Stimulated activated CD4-positive, alpha-beta T cell treated with anti-CD3 and anti-CD28 coated beads, Interleukin-4, amount 100 ng/mL, for 24 hours (primary cell): ENCODE results near the gene ZCCHC10.
"Not testable (repeated sequence)": the region's sequence is repeated elsewhere in the genome, so short reads cannot be mapped to it uniquely, and the experiment has no call there.

ENCODE experiments used
- DNase-seq: peaks from one replicate; pipeline ENCODE4 v3.0.0-alpha.2; 2020

ZCCHC10 gene

DNA sequence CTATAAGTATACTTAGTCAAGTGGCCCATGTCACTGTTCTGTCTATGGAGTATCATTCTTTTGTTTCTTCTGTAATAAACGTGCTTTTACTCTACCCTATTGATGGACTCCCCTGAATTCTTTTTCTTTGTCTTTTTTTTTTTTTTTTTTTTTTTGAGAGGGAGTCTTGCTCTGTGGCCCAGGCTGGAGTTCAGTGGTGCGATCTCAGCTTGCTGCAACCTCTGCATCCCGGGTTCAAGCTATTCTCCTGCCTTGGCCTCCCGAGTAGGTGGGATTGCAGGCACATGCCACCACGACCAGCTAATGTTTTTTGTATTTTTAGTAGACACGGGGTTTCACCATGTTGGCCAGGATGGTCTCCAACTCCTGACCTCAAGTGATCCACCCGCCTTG, 53.9 kb downstream of the ZCCHC10 start:
- DNase-seq = not testable (repeated sequence)

DNA sequence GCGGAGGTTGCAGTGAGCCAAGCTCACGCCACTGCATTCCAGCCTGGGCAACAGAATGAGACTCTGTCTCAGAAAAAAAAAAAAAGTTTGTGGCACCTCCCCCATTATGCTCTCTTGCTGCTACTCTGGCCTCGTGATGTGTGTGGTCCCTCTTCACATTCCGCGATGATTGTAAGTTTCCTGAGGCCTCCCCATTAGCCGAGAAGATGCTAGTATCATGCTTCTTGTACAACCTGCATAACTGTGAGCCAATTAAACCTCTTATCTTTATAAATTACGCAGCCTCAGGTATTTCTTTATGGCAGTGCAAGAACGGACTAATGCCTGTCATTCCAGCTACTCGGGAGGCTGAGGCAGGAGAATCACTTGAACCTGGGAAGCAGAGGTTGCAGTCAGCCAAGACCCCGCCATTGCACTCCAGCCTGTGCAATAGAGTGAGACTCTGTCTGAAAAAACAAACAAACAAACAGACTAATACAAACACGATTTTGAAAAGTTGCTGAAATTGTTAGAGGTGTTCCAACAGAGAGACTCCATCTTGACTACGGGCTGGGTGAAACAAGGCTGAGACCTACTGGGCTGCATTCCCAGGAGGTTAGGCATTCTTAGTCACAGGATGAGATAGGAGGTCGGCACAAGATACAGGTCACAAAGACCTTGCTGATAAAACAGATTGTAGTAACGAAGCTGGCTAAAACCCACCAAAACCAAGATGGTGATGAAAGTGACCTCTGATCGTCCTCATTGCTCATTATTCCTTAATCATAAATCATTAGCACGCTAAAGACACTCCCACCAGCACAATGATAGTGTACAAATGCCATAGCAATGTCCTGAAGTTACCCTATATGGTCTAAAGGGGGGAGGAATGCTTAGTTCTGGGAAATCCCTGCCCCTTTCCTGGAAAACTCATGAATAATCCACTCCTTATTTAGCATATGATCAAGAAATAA, 54.6 kb downstream of the ZCCHC10 start:
- DNase-seq = no peak

DNA sequence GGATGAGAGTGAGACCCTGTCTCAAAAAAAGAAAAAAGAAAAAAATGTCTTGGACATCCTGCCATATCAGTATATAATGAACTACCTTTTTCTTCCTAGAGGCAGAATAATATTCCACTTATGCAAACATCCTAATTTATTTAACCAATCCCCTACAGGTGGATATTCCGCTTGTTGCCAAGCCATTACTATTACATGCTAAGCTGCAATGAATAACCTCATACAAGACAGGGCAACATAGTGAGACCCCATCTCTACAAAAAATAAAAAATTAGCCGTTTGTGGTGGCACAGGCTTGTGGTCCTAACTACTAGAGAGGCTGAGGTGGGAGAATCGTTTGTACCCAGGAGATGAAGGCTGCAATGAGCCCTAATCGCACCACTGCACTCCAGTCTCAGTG, 61.2 kb downstream of the ZCCHC10 start:
- no peak for DNase-seq

DNA sequence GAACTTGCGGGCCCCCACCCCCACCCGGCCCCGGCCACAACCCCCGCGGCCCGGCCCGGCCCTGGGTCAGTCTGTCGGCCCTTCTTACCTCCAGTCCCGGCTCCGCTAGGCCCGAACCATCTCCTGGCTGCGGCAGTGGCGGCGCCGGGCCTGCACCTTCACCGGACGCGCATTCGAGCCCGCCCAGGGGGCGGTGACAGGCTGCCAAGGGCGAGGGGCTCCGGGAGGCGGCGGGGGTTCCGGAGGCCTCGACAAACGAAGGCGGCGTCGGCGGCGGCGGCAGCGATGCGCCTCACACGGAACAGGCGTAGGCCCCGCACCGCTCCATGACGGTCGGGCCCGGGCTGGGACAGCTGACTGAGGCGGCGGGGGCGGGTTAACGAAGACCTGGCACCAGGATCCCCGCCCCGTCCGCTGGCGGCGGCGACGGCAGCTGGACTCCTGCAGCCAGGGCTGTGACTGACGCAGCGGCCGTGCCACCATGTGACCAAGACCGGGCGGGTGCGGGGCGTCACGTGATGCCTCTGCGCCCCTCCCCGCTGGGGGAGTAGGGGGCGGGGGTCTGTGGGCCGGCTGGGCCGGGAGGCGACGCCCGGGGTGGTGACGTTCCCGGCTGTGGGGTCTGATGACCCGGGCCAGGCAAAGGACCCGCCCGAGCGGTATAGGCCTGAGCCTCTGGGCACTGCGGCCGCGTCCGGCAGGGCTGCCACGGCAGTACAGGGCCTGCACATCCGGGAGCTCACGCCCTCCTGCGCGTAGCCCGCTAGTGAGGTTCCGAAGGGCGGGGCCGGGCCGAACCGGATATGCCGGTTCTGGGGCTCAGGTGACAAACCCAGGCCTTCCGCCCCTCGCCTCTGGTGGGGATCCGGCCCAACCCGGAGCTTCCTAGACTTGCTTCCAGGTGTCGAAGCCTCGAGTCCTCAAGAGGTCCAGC, 62.9 kb downstream of the ZCCHC10 start, which contains the start of gene AFF4:
Gene AFF4, minus strand, starts transcription at position 464 of the 934 bp plus-strand sequence. CDS start 26,445 bp downstream, outside the sequence.
- DNase-seq = peak; percentile 85

DNA sequence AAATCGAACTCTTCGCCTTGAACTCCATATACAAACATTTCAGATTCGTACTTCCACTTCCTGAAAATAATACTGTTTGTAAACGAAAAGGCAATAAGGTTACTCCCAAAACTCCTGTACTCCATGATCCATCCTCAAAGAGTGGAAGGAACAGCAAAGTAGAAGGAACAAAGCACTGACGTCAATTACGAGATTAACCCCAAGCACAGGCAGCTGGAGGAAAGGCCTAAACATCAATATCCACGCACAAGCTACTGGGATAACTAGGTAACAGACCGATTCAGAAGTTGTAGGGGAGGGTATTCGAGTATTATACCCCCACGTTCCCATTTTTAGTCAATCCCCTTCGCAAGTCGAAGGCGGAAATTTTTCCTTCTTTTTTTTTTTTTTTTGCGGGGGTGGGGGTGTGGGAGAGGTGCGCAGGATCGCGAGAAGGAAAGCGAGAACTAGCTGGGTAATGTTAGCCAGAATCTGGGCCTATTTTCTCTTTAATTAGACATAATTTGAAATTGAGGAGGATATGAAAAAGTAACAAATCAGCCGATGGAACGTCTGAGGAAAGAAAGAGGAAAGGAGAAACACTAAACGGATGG, 63.8 kb downstream of the ZCCHC10 start:
- no peak for DNase-seq

DNA sequence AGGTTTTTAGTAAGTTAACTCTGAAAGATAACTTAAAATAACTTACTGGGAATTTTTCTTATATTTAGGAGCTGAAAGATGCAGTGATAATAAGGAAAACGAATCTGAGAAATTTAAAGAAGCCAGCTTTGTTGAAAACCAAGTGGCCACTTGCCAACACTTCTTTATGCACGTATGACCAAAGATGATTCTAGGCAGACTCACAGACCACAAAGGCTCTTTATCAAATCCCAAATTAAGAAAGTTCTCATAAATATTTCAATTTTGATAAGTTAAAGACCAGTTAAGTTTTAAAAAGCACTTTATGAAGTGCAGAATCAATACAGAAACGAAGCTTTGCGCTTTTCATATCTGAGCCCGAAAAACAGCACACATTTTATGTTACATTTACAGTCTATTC, 64.5 kb downstream of the ZCCHC10 start:
- no peak for DNase-seq

DNA sequence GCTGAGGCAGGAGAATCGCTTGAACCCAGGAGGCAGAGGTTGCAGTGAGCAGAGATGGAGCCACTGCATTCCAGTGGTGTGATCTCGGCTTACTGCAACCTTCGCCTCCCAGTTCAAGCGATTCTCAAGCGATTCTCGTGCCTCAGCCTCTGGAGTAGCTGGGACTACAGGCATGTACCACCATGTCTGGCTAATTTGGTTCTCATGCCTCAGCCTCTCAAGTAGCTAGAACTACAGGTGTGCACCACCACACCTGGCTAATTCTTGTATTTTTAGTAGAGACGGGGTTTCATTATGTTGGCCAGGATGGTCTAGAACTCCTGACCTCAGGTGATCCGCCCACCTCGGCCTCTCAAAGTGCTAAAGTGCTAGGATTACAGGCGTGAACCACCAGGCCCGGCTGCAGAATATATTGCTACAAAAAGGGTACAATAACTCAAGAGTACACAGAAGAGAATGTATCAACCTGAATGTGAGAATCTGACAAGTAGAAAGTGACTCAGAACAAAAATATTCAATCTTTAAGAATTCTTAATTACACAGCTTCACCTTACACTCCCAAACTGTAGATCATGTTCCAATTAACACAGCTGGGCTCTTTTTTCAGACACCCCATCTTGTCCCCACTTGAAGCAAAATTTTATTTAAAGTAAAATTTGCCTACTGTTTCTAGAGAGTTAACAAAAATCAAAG, 65.1 kb downstream of the ZCCHC10 start:
- not testable (repeated sequence) for DNase-seq

DNA sequence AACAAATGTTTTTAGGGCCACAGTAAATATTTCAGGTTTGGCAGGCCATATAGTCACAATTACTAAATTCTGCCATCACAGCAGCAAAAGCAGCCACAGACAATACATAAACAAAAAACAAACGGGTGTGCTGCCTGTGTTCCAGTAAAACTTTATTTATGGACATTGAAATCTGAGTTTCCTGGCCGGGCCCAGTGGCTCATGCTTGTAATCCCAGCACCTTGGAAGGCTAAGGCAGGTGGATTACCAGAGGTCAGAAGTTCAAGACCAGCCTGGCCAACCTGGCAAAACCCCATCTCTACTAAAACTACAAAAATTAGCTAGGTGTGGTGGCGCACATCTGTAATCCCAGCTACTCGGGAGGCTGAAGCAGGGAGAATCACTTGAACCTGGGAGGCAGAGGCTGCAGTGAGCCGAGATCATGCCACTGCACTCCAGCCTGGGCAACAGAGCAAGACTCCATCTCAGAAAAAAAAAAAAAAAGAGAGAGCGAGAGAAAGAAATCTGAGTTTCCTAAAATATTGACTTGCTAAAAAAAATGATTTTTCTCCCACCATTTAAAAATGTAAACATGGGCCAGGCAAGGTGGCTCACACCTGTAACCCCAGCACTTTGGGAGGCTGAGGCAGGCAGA, 70.1 kb downstream of the ZCCHC10 start:
- not testable (repeated sequence) for DNase-seq

DNA sequence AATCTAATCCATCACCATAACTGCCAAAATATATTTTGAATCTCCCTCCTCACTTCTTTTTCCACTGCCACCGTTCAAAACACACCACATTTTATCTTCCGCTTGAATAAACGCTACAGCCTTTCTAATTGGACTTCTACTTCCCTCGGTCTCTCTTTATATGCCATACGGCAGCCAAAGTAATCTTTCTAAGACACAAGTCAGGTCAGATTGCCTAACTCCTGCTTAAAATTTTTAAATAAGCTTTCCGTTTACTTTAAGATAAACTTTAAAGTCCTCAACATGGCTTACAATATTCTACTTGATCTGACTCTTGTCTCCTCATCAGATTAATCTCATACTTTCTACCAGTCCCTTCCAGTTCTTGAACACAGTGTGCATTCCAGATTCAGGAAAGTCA, 72.6 kb downstream of the ZCCHC10 start:
- DNase-seq = no peak

DNA sequence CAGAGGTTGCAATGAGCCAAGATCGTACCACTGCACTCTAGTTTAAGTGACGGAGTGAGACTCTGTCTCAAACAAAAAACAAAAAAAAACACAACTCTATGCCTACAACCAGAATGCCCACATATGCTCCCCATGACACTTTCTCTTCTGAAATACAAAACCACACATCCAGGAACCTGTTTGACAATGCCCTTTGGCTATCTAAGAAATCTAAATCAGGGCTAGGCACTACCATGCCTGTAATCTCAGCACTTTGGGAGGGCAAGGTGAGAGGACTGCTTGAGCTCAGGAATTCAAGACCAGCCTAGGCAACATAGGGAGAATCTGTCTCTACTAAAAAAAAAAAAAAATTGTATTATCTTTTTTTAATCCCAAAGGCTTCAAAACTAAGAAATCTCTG, 73.5 kb downstream of the ZCCHC10 start:
- no peak for DNase-seq

DNA sequence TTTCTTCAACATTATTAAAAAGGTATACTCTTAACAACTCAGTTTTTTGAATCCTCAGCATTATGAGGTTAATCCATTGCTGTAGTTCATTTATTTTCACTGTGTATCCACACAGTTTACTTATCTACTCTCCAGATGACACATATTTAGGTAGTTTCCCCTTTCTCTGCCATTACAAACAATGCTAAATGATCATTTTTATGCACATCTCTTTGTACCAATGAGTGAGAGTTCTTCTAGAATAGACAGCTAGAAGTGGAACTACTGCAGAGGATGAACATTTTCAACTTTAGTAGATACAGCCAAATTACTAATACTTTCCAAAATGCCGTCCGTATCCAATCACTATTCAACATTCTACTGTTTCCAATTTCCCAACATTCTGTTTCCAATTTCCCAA, 74.5 kb downstream of the ZCCHC10 start:
- no peak for DNase-seq

DNA sequence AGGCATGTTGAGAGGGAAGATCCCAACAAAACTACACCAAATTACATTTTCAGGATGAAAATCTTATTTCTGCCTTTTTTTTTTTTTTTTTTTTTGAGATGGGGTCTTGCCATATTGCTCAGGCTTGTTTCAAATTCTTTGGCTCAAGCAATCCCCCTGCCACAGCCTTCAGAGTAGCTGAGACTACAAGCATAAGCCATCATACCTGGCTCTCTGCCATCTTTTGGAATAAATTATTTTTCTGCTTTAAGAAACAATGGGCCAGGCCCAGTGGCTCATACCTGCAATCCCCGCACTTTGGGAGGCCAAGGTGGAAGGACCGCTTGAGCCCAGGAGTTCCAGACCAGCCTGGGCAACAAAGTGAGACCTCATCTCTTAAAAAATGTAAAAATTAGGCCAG, 77.2 kb downstream of the ZCCHC10 start:
- no peak for DNase-seq

DNA sequence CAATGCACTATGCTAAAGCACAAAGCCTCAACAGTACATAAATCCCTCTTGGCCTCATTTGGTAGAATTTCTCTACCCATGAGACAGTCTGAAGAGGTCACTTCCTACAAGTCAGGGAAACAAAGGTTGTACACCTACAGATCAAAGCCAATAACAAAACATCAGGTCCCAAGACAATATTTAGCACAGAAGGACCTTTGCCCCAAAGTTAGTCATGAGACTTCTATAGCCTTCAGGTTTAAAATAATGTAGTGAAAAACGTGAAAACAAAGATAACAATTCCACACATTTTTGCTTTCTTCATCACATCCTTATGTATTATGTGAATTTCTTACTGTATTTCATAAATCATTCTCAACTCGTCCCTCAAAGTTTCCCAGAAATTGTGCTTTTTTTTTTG, 78.7 kb downstream of the ZCCHC10 start:
- no peak for DNase-seq
